K562 (cell line): Measurements from ENCODE around the gene NTSR1.

Experiments
- GATAD2B ChIP-seq: fragments of 450-650 bp; IDR thresholded peaks from 2 replicates; pipeline ENCODE4 v1.6.1; 2017; ENCODE audit warnings: mild to moderate bottlenecking, borderline replicate concordance
- POLR2AphosphoS2 ChIP-seq: IDR thresholded peaks from 2 replicates; pipeline ENCODE4 v1.6.1; 2012; ENCODE audit warnings: low read length, improper control_type of control experiment
- SMARCC2 ChIP-seq: fragments of 450-650 bp; IDR thresholded peaks from 2 replicates; pipeline ENCODE4 v1.6.1; 2017; ENCODE audit warnings: antibody characterized with exemption, moderate library complexity, mild to moderate bottlenecking, low read depth
- ZNF79 ChIP-seq: fragments of 250-450 bp; sonication (Bioruptor Pico); IDR thresholded peaks from 2 replicates; pipeline ENCODE4 v1.4.0; 2020; ENCODE audit warnings: low read depth, mild to moderate bottlenecking, moderate library complexity

DNA sequence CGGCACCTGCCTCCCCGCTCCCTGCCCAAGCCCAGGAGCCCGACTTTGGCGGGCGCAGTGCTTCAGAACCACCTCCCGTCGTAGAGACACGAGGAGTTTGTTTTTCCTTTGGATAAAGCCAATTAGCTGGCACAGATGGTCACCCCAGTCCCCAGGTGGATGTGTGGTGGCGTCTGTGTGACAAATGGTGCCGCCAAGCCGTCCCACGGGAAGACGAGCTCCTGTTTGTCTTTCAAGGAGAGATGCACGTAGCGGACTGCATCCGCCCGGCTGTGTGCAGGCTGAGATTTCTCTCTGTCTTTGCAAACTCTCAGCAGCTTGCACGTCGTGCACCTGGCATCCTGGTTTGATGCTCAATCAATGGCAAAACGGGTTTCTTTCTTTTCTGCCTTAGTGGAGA lies 71.6 kb downstream of the NTSR1 start:
- no peak for TF ChIP-seq ZNF79 (CRISPR knock-in tag)
- no peak for TF ChIP-seq SMARCC2
- no peak for TF ChIP-seq POLR2AphosphoS2
- TF ChIP-seq GATAD2B: no peak
